Activated T-cell treated with anti-CD3 and anti-CD28 coated beads, Interleukin-2, amount 50 U/mL, for 72 hours (primary cell): ENCODE measurements around the gene CUL7. TPM values are rescaled to one million over a fixed set of nuclear protein-coding genes. Genes with fewer than 3 reads are reported as not detected.

Experiments
- total RNA-seq, 2 donors: library from RNA; stranded (reverse); gene quantifications; one replicate each; pipeline ENCODE4 v1.2.3, GENCODE V29; 2022

CUL7 gene
- total RNA-seq, 2 donors from 2014 or later, result 16.8 to 19.7 TPM

Other genes with a start within 250 kb of the CUL7 start
- 100 to 1,000 TPM; 116 to 117 TPM for gene RPL7L1, start 174.2 kb downstream of the CUL7 start, total RNA-seq
- gene PTCRA, start 137.8 kb downstream of the CUL7 start, total RNA-seq, result not detected
- gene CNPY3, start 124.4 kb downstream of the CUL7 start, total RNA-seq, result 10 to 100 TPM; 37.3 to 46.1 TPM
- under 1 TPM; 0.69 to 0.70 TPM for gene GNMT, start 93.1 kb downstream of the CUL7 start, total RNA-seq
- gene PEX6, start 74.7 kb downstream of the CUL7 start, total RNA-seq, result 10 to 100 TPM; 28.0 to 31.5 TPM
- gene PPP2R5D, start 69.3 kb downstream of the CUL7 start, total RNA-seq, result 10 to 100 TPM; 51.3 to 60.5 TPM
- 10 to 100 TPM; 42.1 to 53.7 TPM for gene MEA1, start 39.9 kb downstream of the CUL7 start, total RNA-seq
- 10 to 100 TPM; 62.5 to 68.9 TPM for gene KLHDC3, start 39.6 kb downstream of the CUL7 start, total RNA-seq
- gene RRP36, start 32.2 kb downstream of the CUL7 start, total RNA-seq, result 10 to 100 TPM; 43.4 to 54.2 TPM
- gene MRPL2, start 5.6 kb upstream of the CUL7 start, total RNA-seq, result 10 to 100 TPM; 85.0 to 85.7 TPM
- 10 to 100 TPM; 36.9 to 37.4 TPM for gene KLC4, start 5.8 kb upstream of the CUL7 start, total RNA-seq
- gene PTK7, start 22.5 kb upstream of the CUL7 start, total RNA-seq, result 1 to 10 TPM; 2.8 to 7.8 TPM
- 10 to 100 TPM; 44.2 to 46.1 TPM for gene SRF, start 117.4 kb upstream of the CUL7 start, total RNA-seq
- 10 to 100 TPM; 60.7 to 62.0 TPM for gene CUL9, start 128.3 kb upstream of the CUL7 start, total RNA-seq
- gene DNPH1, start 175.6 kb upstream of the CUL7 start, total RNA-seq, result 10 to 100 TPM; 38.3 to 42.3 TPM
- gene TTBK1, start 189.6 kb upstream of the CUL7 start, total RNA-seq, result 1 to 10 TPM; 1.1 to 1.2 TPM
- gene SLC22A7, start 244.4 kb upstream of the CUL7 start, total RNA-seq, result not detected